ENCODE data around the gene ANKRD55.
A peak's percentile ranks its signal among the peaks of the same experiment; 100 is the strongest.

The ANKRD55 gene

GRCh38 chr5:56206126-56206910 lies 26.8 kb downstream of the ANKRD55 start:
- TF ChIP-seq CTCF (IDR thresholded peaks at IDR 0.05), result no peak

GRCh38 chr5:56202483-56202882 lies 30.6 kb downstream of the ANKRD55 start:
- TF ChIP-seq CTCF (IDR thresholded peaks at IDR 0.05), result no peak

GRCh38 chr5:56200971-56201666 lies 32.0 kb downstream of the ANKRD55 start:
- peak; percentile 80 for TF ChIP-seq CTCF (IDR thresholded peaks at IDR 0.05)

- TF ChIP-seq CTCF (IDR thresholded peaks at IDR 0.05), result no peak
Observed at GRCh38 chr5:56195016-56195415, 38.1 kb downstream of the ANKRD55 start.

GRCh38 chr5:56192246-56192645 lies 40.9 kb downstream of the ANKRD55 start:
- TF ChIP-seq CTCF (IDR thresholded peaks at IDR 0.05), result no peak

- TF ChIP-seq CTCF (IDR thresholded peaks at IDR 0.05), result no peak
Observed at GRCh38 chr5:56191656-56192055, 41.5 kb downstream of the ANKRD55 start.

- no peak for TF ChIP-seq CTCF (IDR thresholded peaks at IDR 0.05)
Observed at GRCh38 chr5:56190497-56190896, 42.6 kb downstream of the ANKRD55 start.

Measured in LNCAP (cell line).